Frontal cortex (tissue), 4 donors: ENCODE measurements around the gene PLXNB3. TPM values are rescaled to one million over a fixed set of nuclear protein-coding genes. Genes with fewer than 3 reads are reported as not detected.
"Not testable (repeated sequence)": the region's sequence is repeated elsewhere in the genome, so short reads cannot be mapped to it uniquely, and the experiment has no call there.

Experiments
- DNase-seq, 2 donors: peaks; one replicate each; pipeline ENCODE4 v3.0.0; 2012; ENCODE audit warnings: low spot score in 2 of 2
- FAIRE-seq: peaks from 2 replicates; lab custom pipeline; 2012; peaks lifted over from hg19 to GRCh38; lab: Jason Lieb, UNC
- total RNA-seq: library from RNA; depleted of rRNA; stranded (reverse); fragments of >200 nt; gene quantifications from one replicate; pipeline ENCODE4 v1.2.3, GENCODE V29; 2014
- donor health status: control.
- donor health status: control.
- donor health status: control.

The PLXNB3 gene
- total RNA-seq, 1 donor from 2014 or later: 0.82 TPM

- no peak for FAIRE-seq
- no peak for DNase-seq
Measured at GRCh38 chrX:153731117-153731844, 32.8 kb upstream of the PLXNB3 start.

DNA sequence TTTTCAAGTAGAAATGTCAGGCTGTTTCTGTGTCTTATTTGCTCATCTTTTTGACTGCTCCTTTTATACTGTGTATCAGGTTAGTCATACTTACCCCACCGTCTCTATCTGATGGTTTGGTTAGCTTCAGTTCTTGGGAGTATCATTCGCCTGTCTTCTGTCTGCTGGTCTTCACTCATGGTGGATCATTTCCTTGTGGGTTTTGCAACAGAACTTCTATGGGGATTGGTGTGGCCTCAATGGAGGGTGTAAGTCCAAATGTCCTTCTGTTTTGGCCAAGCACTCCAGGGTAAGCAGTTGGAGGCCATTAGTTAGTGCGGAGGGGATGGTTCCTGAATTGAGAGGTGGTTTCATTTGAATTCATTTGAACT, 32.2 kb upstream of the PLXNB3 start:
- FAIRE-seq: no peak
- DNase-seq: no peak

- DNase-seq (no peak), FAIRE-seq (no peak)
Measured at GRCh38 chrX:153732401-153732800, 31.6 kb upstream of the PLXNB3 start.

GRCh38 chrX:153733651-153734240, 30.3 kb upstream of the PLXNB3 start:
- FAIRE-seq: no peak
- DNase-seq: no peak

- DNase-seq (no peak), FAIRE-seq (no peak)
Measured at GRCh38 chrX:153734871-153735270, 29.2 kb upstream of the PLXNB3 start.

DNA sequence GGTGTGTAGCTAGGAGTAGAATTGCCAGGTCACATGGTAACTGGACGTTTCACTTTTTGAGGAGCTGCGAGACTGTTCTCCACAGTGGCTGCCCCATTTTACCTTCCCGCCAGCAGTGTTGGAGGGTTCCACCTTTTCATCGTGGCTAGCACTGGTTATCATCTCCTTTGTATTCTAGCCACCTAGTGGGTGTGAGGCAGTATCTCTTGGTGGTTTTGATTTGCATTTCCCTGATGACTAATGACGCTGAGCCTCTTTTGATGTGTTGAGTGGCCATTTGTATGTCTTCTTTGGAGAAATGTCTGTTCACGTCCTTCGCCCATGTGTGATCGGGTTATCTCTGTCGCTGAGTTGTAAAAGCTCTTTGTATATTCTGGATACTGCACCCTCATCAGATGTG, 28.8 kb upstream of the PLXNB3 start:
- no peak for DNase-seq
- no peak for FAIRE-seq

- DNase-seq: no peak
- no peak for FAIRE-seq
Measured at GRCh38 chrX:153736071-153736820, 27.8 kb upstream of the PLXNB3 start.

DNA sequence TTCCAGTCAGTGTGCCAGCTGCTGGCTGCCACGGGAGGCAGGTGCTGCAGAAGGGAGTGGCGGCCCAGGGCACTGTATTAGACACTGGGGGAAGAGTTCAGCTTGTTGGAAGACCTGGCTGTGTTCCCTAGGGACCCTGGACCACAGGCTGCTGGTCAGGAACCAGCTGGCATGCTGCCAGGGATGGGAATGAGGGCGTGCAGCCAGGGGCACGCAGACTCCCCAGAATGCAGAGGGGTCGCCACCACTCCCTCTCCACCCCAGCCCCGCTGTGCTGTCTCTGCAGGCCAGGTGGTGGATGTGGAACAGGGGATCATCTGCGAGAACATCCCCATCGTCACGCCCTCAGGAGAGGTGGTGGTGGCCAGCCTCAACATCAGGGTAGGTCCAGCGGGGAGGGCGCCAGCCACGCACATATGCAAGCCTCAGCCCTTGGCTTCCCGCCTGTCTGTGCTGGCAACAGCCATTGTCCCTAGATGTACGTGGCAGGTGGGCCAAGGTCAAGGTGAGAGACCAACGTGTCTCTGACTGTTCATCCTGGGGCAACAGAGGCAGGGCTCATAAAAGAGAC, 27.1 kb upstream of the PLXNB3 start:
- no peak for FAIRE-seq
- no peak for DNase-seq

DNA sequence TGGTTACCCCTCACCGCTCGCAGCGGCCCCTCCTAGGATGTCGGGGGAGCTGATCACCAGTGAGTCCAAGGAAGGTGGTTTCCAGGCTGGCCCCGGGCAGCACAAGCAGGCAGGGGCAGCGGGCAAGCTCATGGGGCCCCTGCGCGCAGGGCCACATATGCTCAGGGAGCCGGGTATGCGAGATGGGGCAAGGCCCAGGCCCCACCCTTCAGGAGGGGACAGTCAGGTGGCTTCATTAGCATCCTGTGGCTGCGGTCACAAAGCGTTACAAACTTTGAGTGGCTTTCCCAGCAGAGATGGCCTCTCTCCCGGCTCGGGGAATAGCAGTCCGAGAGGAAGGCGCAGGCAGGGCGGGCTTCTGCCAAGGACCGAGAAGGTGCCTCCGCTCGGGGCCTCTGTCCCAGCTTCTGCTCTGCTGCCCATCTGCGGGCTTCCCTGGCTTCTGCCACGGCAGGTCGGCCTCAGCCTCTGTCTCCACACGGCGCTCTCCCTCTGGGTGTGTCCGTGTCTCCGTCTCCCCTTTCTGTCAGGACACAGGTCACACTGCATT, 25.9 kb upstream of the PLXNB3 start:
- FAIRE-seq (no peak), DNase-seq (no peak)

GRCh38 chrX:153739754-153740486, 24.1 kb upstream of the PLXNB3 start:
- DNase-seq (no peak), FAIRE-seq (no peak)

DNA sequence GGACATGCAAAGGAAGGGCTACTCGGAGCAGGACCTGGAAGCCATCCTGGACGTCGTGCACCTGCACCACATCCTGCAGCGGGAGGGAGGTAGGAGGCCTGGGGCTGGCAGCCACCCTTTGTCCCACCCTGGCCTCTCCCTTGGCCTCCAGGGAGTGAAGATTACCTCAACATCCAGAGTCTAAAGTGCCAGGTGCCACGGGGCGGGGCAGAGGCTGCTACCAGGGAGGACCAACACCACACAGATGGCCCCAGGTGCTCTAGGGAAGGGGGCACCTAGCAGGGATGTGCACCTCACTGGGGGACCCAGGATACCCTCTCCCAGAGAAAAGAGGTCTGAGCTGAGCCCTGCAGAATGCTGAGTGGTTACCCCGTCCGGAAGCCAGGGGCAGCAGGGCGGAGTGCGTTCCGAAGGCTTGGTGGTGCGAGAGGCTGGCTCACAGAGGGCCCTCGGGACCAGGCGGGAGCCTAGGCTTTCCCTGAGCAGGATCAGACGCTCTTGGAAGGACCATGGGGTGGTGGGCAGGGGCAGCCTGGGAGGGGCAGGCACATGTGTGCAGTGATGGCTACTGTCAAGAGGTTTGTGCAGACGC, 23.3 kb upstream of the PLXNB3 start:
- FAIRE-seq (no peak), DNase-seq (no peak)

DNA sequence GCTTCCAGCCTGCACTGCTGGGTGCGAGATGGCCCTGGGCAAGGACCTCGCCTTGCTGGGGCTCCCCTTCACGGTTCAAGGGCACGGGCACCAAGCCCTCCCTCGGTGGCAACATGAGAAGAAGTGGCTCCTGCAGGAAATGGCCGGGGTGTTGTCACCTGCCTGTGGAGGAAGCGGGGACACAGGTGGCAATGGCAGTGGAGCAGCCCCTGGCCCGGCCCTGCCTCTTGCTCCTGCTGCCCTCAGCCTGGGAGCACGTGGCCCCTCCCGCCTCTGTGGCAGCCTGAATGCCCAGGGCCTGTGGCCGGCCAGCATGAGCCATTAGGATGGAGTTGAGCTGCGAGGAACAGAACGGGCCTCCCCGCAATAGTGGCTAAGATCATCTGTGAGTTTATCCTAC, 22.6 kb upstream of the PLXNB3 start:
- DNase-seq: no peak
- FAIRE-seq: no peak

DNA sequence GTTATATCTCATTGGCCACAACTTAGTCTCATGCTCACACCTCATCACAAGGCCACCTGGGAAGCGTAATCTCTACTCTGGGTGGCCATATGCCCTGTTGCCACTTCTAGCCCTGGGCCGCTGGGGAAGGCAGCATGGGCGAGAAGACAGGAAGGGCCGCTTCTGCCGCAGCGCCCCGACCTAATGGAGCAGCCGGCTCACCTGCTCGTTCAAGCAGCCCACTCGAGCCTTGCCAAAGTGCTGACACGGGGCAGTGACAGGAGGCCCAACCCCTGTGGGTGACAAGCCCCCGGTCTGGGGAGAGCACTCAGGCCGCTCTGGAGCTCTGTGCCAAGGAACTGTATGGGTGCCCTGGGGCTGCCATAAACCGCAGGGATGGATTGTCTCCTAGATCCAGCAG, 21.9 kb upstream of the PLXNB3 start:
- not testable (repeated sequence) for DNase-seq, FAIRE-seq

GRCh38 chrX:153742796-153743467, 21.1 kb upstream of the PLXNB3 start:
- not testable (repeated sequence) for DNase-seq, FAIRE-seq

- not testable (repeated sequence) for DNase-seq, FAIRE-seq
Measured at GRCh38 chrX:153743468-153744209, 20.4 kb upstream of the PLXNB3 start.

DNA sequence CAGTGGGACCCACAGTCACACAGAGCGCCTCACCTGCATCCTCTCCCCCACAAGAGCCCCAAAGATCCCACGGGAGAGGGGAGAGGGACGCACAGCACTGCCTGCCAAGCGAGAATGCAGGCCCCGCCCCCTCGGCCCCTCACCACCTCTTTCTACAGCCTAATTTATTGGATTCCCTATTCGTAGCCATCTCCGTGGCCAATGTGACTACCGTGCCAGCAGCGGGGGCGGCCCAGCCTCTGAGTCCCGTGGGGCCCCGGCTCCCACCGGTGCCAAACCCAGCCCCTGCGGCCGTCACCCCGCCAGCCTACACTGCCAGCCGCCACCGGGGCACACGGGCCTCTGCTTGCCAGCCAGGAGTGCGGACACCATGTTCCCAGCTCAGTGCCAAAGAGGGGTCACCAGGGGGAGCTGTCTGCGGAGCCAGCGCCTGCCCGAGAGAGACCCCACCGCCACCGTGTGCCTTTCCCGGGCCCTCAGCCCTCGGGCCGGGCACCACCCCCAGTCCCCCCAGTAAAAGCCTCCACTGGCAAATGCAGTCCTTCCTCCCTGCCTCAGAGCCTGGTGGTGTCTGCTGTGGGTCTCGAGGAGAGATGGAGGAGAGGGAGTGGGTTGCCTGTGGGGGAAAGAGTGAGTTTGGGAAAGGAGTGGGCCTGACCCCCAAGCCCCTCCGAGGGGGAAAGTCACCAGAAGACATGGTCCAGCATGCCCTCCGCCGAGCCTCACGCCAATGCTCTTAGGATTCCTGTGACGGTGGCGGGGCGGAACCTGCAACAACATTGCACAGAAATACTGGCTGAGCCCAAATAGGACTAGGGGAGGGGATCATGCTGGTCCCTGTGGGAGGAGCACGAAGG, 19.6 kb upstream of the PLXNB3 start:
- no peak for DNase-seq
- FAIRE-seq: no peak

DNA sequence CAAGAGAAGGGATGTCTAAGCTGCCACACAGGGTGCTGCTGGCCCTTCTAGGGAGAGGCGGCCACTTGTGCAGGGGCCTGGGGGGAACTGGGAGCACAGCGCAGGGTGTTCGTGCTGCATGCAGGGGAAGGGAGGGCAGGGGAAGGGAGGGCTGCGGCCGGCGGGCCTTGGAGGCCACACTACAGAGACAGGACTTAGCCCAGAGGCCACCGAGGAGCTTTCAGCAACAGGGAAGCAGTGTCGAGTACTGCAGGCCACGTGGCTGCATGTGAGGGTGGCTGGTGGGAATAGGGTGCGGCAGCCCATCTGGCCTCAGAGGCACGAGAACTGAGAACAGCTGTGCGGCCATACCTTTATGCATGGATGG, 19.0 kb upstream of the PLXNB3 start:
- DNase-seq: not testable (repeated sequence)

More for the DNA sequence above, 19.0 kb upstream of the PLXNB3 start:
- FAIRE-seq: not testable (repeated sequence)
